ENCODE results near the gene ADAP2.
"Not testable (repeated sequence)": the region's sequence is repeated elsewhere in the genome, so short reads cannot be mapped to it uniquely, and the experiment has no call there.

Gene ADAP2

DNA sequence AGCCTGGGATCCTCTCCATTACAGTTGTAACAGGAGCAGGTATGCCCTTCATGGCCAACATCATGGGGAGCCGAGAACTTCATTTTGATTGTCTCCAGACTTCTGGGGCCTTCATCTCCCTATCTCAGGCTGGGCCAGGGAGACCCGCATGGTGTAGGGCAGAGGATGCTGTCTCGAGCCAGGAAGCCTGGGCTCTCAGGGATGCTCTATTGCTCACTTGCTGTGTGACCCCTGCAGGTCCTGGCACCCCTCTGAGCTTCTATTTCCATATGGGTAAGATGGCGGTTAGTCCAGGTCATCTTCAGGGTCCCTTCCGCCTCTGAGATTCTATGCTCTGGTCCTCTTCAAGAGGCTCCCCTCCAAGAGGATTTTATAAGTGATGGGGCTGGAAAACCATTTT, 28.4 kb downstream of the ADAP2 start:
- TF ChIP-seq GATA1 (IDR thresholded peaks at IDR 0.05; ENCODE audit: low read depth, low read length) (no peak), POLR2A (IDR thresholded peaks at IDR 0.05; ENCODE audit: low read length) (no peak)

DNA sequence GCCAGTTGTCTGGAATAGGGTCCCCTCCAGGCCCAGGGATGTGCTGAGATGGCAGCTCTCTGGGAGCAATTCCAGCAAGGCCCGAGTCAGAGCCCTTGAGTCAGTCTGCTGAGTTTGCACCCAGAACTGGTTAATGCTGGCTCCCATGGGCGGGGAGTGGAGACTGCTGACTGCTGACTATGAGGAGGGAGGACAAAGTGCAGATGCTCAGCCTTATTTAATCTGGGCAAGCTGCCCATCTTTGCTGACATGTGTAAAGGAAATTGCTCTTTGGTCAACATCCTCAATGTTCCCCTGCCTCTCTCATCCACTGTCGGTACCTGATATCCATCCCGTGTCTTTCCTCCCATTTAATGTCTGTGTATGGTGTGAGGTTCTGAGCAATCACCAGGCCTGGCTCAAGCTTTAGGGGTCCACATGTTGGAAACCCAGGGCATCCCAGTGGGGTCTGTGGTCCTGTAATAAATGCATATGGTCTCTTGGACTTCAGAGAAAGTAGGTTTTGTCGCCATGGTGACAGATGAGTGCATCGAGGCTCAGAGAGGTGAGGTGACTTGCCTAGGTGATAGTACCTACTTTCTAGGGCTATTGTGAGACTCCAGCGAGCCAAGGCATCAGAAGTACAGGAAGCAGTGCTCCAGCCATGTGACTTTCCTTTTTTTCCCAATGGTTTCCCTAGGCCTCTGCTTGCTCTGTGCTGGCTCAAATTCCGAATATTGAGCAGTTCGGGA, 29.1 kb downstream of the ADAP2 start:
- peak in 1 of 2 experiments; percentile 52 for DNase-seq
- TF ChIP-seq GATA1 (IDR thresholded peaks at IDR 0.05; ENCODE audit: low read depth, low read length), result no peak
- TF ChIP-seq POLR2A (IDR thresholded peaks at IDR 0.05; ENCODE audit: low read length), result no peak

More for the DNA sequence above, 28.4 kb downstream of the ADAP2 start:
- no peak for DNase-seq

DNA sequence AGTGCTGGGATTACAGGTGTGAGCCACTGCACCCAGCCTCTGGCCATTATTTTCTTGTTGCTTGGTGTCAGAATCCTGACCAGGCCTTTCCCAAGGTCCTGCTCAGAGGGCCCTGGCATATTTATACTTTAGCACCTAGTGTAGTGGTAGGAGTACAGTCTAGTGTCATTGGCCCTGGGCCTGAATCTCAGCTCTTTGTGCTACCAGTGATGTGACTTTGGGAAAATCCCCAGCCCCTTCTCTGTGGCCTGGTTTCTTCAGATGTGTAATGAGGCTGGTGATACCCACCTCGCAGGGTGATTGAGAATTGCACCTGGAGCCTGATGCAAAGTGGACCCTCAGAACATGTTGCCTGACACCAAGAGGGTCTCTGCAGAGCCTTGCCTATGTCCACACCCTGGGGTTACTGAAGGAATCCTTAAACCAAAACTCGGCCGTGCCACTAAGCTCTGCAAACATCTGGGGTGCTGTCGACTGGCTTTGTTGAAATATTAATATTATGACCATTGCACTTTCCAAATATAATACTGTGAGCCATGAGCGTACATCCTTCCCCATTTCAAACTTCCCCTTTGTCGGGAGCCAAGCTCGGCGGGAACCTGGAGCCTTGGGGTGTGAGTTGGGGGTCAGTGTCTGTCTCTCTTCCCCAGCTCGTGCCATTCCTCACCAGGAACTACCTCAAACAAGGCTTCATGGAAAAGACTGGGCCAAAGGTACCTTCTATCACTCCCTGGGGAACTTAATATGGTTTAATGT, 31.1 kb downstream of the ADAP2 start:
- TF ChIP-seq GATA1 (IDR thresholded peaks at IDR 0.05; ENCODE audit: low read depth, low read length) (no peak), POLR2A (IDR thresholded peaks at IDR 0.05; ENCODE audit: low read length) (no peak)

DNA sequence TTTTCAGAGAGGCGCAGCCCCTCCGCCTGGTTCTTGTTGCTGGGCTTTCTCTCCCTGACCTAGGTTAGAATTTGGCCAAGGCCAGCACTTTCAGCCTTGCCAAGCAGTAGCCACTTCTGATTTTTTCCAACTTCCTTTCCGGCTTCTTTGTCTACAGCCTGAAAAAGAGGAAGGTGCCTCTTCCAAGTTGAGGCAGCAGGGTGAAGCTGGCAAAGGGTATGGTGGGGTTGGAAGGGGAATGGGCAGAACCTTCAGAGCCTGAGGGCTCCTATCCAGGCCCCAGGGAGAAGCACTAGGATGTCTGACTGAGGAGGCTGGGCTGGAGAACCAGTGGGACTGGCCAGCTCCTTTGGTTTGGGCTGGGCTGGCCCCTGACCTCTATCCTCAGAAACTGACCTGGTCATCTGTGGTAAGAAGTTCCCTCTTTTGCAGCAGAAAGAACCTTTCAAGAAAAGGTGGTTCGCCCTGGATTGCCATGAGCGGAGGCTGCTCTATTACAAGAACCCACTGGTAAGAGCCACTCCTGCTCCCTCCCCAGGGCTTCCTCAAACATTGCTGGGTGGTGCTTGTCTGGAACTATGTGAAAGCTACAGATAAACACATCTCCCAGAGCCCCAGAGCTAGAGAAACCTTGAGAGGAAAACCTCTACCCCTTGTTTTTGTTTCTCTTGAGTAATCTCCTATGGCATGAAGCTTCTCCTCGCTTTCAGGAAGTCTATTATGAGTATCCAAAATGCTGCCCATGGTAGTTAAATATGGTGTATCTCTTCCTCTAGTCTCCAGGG, 32.5 kb downstream of the ADAP2 start:
- TF ChIP-seq GATA1 (IDR thresholded peaks at IDR 0.05; ENCODE audit: low read depth, low read length), result no peak
- no peak for TF ChIP-seq POLR2A (IDR thresholded peaks at IDR 0.05; ENCODE audit: low read length)
- no peak for DNase-seq

More for the DNA sequence above, 31.1 kb downstream of the ADAP2 start:
- no peak for DNase-seq

DNA sequence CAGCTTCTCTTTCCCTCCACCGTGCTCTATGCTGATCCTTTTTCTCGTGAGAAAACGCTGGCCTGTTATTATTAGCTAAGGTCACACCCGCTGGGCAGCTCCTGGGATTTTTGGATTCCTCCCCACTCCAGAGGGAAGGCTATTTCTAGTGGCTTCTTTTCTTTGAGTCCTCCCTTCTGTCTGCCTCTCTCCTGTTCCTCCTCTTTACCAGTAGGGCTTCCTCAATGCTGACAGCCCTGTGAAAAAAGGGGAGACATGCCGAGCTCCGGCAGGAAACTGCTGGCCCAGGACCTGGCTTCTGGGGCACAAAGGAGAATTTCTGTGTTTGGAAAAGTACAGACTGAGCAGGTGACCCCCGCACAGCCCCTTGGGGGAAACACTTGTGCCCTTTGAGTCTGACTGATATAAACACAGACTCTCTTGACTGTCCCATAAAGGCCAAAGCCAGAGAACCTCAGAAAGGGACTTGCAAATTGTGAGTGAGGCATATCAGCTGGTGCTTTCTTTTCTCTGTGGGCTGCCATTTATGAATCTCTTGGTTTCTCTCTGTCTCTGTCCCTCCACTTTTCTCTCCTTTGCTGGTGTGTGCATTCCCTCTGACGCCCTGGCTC, 35.1 kb downstream of the ADAP2 start:
- TF ChIP-seq GATA1 (IDR thresholded peaks at IDR 0.05; ENCODE audit: low read depth, low read length) (no peak), POLR2A (IDR thresholded peaks at IDR 0.05; ENCODE audit: low read length) (no peak)
- DNase-seq, result no peak

DNA sequence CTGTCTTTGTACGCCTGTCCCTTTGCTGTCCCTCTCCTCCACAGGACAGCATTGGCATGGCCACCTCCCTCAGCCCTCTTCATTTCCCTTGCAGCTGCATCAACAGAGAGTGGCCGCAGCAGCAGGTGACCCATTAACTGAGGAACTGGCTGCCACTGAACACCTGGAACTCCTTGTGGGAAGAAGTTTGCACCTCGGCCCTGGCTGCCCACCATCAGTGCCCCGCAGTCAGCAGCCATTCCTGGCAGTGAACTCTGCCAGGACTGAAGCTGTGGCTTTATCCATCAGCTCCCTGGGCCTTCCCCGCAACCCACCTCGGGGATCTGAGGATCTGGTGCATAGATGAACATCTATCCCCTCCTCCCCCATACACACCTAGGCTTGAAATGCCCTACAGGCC, 36.0 kb downstream of the ADAP2 start:
- TF ChIP-seq POLR2A (IDR thresholded peaks at IDR 0.05; ENCODE audit: low read length), result no peak
- TF ChIP-seq GATA1 (IDR thresholded peaks at IDR 0.05; ENCODE audit: low read depth, low read length), result no peak

DNA sequence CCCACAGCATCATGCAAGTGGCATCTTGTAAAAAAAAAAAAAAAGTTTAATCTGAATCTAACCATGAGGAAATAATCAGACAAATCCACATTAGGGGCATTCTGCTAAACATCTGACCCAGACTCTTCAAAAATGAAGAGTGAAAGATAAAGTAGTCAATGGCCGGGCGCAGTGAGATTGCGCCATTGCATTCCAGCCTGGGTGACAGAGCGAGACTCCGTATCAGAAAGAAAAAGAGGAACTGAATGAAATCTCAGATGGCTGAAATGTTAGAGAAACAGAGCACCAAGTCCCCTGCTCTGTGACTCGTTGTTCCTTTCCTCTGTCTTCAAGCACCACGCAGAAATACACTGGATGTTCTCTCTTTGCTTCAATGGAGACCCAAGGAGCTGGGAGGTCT, 36.4 kb downstream of the ADAP2 start:
- peak in 1 of 2 experiments; percentile 15 for DNase-seq
- TF ChIP-seq POLR2A (IDR thresholded peaks at IDR 0.05; ENCODE audit: low read length), result no peak

More for the DNA sequence above, 36.0 kb downstream of the ADAP2 start:
- DNase-seq, result no peak

DNA sequence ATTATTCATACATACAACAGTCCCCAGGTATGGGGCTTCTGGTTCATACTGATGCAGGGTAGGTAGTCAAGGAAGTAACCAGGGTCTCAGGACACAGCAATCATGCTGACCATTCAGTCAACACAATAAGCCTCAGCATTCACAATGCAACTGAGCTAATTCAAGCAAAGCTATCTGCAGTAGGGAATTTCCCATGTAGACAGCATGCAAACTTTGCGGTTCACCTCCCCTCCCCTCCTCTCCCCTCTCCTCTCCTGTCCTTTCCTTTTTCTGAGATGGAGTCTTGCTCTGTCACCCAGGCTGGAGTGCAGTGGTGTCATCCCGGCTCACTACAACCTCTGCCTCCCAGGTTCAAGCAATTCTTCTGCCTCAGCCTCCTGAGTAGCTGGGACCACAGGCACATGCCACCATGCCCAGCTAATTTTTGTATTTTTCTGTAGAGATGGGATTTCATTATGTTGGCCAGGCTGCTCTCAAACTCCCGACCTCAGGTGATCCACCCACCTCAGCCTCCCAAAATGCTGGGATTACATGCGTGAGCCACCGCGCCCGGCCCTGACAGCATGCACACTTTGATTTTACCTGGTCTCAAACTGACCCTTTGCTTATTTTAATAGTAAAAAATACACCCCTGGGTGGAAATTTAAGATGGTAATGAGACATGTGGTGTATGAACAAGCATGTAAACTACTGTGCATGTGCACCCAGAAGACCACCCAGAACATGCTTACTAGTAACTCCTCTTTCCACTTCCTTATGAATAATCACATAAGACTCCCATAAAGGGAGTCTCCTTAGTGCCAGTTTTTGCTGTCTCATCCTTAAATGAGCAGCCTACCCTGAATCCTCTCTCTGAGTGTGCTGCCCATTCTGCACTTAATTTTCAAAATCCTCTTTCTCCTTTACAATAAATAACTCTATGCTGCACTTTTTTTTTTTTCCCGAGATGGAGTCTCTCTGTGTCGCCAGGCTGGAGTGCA, 39.8 kb downstream of the ADAP2 start:
- TF ChIP-seq GATA1 (IDR thresholded peaks at IDR 0.05; ENCODE audit: low read depth, low read length) (no peak), POLR2A (IDR thresholded peaks at IDR 0.05; ENCODE audit: low read length) (no peak)
- DNase-seq, result no peak

DNA sequence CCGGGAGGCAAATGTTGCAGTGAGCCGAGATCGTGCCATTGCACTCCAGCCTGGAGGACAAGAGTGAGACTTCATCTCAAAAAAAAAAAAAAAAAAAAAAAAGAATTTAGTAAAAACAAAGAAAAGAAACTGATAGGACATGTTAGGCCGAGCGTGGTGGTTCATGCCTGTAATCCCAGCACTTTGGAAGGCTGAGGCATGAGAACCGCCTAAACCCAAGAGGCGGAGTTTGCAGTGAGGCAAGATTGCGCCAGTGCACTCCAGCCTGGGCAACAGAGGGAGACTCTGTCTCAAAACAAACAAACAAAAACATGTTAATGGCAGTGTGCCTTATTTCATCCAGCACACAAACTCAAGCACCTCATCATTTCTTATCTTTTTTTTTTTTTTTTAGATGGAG, 42.6 kb downstream of the ADAP2 start:
- not testable (repeated sequence) for DNase-seq

DNA sequence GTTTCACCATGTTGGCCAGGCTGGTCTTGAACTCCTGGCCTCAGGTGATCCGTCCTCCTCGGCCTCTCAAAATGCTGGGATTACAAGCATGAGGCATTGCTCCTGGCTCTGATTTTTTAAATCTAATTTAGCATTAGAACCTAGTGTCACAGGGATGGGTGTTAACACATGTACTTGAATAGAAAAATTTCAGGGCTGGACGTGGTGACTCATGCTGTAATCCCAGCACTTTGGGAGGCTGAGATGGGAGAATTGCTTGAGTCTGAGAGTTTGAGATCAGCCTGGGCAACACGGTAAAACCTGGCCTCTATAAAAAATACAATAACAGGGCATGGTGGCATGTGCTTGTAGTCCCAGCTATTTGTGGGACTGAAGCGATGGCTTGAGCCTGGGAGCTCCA, 43.1 kb downstream of the ADAP2 start:
- no peak for DNase-seq
- TF ChIP-seq GATA1 (IDR thresholded peaks at IDR 0.05; ENCODE audit: low read depth, low read length), result no peak
- no peak for TF ChIP-seq POLR2A (IDR thresholded peaks at IDR 0.05; ENCODE audit: low read length)

DNA sequence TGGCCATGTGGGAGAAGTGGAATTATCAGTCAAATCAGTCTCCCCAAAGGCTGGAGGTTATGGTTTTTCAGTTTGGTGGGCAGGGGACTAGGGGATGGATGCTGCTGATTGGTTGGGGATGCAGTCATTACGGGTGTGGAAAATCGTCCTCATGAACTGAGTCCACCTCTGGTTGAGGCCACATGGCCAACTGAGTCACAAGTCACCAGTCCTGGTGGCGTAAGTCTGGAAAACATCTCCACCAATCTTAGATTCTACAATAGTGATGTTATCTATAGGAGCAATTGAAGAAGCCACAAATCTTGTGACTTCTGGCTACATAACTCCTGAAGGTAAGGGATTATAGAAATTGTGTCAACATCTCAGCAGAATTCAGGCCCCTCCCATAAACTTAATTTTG, 43.9 kb downstream of the ADAP2 start:
- no peak for TF ChIP-seq POLR2A (IDR thresholded peaks at IDR 0.05; ENCODE audit: low read length)
- TF ChIP-seq GATA1 (IDR thresholded peaks at IDR 0.05; ENCODE audit: low read depth, low read length), result no peak
- no peak for DNase-seq

DNA sequence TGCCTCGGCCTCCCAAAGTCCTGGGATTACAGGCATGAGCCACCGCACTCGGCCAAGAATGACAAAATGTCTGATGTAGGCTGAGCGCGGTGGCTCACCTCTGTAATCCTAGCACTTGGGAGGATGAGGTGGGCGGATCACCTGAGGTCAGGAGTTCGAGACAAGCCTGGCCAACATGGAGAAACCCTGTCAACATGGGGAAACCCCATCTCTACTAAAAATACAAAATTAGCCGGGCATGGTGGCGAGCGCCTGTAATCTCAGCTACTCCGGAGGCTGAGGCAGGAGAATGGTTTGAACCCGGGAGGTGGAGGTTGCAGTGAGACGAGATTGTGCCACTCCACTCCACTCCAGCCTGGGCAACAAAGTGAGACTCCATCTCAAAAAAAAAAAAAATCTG, 46.2 kb downstream of the ADAP2 start:
- DNase-seq, result not testable (repeated sequence)
